ENCODE data around the gene ZMIZ1.

ZMIZ1 gene

GRCh38 chr10:79342811-79343561, 274.2 kb downstream of the ZMIZ1 start:
- DNase-seq (ENCODE audit: low spot score) = no peak

GRCh38 chr10:79344502-79345195, 275.9 kb downstream of the ZMIZ1 start:
- no peak for DNase-seq (ENCODE audit: low spot score)

- DNase-seq (ENCODE audit: low spot score) = no peak
These were observed 276.7 kb downstream of the ZMIZ1 start for GRCh38 chr10:79345241-79346011.

- DNase-seq (ENCODE audit: low spot score) = no peak
These were observed 277.2 kb downstream of the ZMIZ1 start for GRCh38 chr10:79346012-79346340.

GRCh38 chr10:79346388-79347225, 277.8 kb downstream of the ZMIZ1 start:
- no peak for DNase-seq (ENCODE audit: low spot score)

- DNase-seq (ENCODE audit: low spot score) = peak; percentile 70
These were observed 278.6 kb downstream of the ZMIZ1 start, which contains the start of gene PPIF for GRCh38 chr10:79347226-79347893. TSS of gene PPIF (plus strand) at chr10:79347469. CDS start at chr10:79347549, 80 bp downstream.

- no peak for DNase-seq (ENCODE audit: low spot score)
These were observed 279.3 kb downstream of the ZMIZ1 start for GRCh38 chr10:79347894-79348639.

- DNase-seq (ENCODE audit: low spot score) = no peak
These were observed 279.8 kb downstream of the ZMIZ1 start for GRCh38 chr10:79348640-79348988.

- no peak for DNase-seq (ENCODE audit: low spot score)
These were observed 280.3 kb downstream of the ZMIZ1 start for GRCh38 chr10:79349072-79349491.

- DNase-seq (ENCODE audit: low spot score) = no peak
These were observed 281.1 kb downstream of the ZMIZ1 start for GRCh38 chr10:79349766-79350406.

- no peak for DNase-seq (ENCODE audit: low spot score)
These were observed 281.8 kb downstream of the ZMIZ1 start for GRCh38 chr10:79350407-79351154.

- no peak for DNase-seq (ENCODE audit: low spot score)
These were observed 282.6 kb downstream of the ZMIZ1 start for GRCh38 chr10:79351332-79351731.

GRCh38 chr10:79352035-79352877, 283.5 kb downstream of the ZMIZ1 start:
- DNase-seq (ENCODE audit: low spot score) = no peak

GRCh38 chr10:79353000-79353406, 284.2 kb downstream of the ZMIZ1 start:
- no peak for DNase-seq (ENCODE audit: low spot score)

GRCh38 chr10:79353726-79354125, 285.0 kb downstream of the ZMIZ1 start:
- DNase-seq (ENCODE audit: low spot score) = no peak

- DNase-seq (ENCODE audit: low spot score) = no peak
These were observed 285.4 kb downstream of the ZMIZ1 start for GRCh38 chr10:79354141-79354540.

GRCh38 chr10:79354615-79355014, 285.8 kb downstream of the ZMIZ1 start:
- no peak for DNase-seq (ENCODE audit: low spot score)

GRCh38 chr10:79355420-79356017, 286.8 kb downstream of the ZMIZ1 start:
- DNase-seq (ENCODE audit: low spot score) = no peak

Data from COLO829 (cell line).